Activated naive CD8-positive, alpha-beta T cell treated with anti-CD3 and anti-CD28 coated beads for 36 hours (primary cell): ENCODE data around the gene F11. TPM values are rescaled to one million over a fixed set of nuclear protein-coding genes. Genes with fewer than 3 reads are reported as not detected.
"Not testable (repeated sequence)": the region's sequence is repeated elsewhere in the genome, so short reads cannot be mapped to it uniquely, and the experiment has no call there.

ENCODE experiments used
- DNase-seq: peaks from one replicate; pipeline ENCODE4 v3.0.0; 2021
- H3K27ac Mint-ChIP-seq: one replicate; pipeline ENCODE4 v1.8.0; 2022; ENCODE audit warnings: mild to moderate bottlenecking, moderate library complexity, mixed read lengths
- H3K27me3 Mint-ChIP-seq: one replicate; pipeline ENCODE4 v1.8.0; 2022; ENCODE audit warnings: mild to moderate bottlenecking, mixed read lengths
- H3K36me3 Mint-ChIP-seq: one replicate; pipeline ENCODE4 v1.8.0; 2021; ENCODE audit warnings: mild to moderate bottlenecking, mixed read lengths
- H3K4me1 Mint-ChIP-seq: one replicate; pipeline ENCODE4 v1.8.0; 2021; ENCODE audit warnings: mixed read lengths
- H3K4me3 Mint-ChIP-seq: one replicate; pipeline ENCODE4 v1.8.0; 2022; ENCODE audit warnings: mild to moderate bottlenecking, moderate library complexity, mixed read lengths
- H3K9me3 Mint-ChIP-seq: one replicate; pipeline ENCODE4 v1.8.0; 2022; ENCODE audit warnings: mixed read lengths
- total RNA-seq, 2 experiments: library from RNA; stranded (reverse); gene quantifications; one replicate each; pipeline ENCODE4 v1.2.3, GENCODE V29; 2021

F11 gene
- total RNA-seq, 2 experiments from 2014 or later: not detected

- peaks cover 11% of the 10 kb centered on the region for H3K9me3 Mint-ChIP-seq
- H3K4me1 Mint-ChIP-seq, H3K27me3 Mint-ChIP-seq, H3K4me3 Mint-ChIP-seq, H3K27ac Mint-ChIP-seq, DNase-seq: not testable (repeated sequence)
- H3K36me3 Mint-ChIP-seq: peaks cover 15% of the 10 kb centered on the region
Observed at GRCh38 chr4:186242031-186242430, 24.0 kb upstream of the F11 start.

DNA sequence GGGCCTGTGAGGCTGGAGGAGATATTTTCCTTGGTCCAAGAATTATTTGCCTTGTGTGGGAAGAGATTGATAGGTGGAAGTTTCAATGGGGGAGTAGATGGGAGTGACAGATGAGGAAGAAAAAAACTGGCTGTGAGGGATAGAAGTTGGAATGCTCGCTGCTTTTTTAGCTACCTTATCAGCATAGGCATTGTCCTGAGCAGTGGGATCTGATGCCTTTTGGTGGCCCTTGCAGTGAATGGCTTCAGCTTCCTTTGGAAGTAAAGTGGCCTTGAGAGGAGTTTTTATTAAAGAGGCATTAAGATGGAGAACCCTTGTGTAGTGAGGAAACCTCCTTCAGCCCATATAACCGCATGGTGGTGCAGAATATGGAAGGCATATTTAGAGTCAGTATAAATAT is 22.7 kb upstream of the F11 start:
- Mint-ChIP-seq H3K4me3 (no peak overlapping the region), H3K27ac (no peak overlapping the region), H3K9me3 (peaks cover 11% of the 10 kb centered on the region)

GRCh38 chr4:186244835-186245234 is 21.2 kb upstream of the F11 start:
- H3K36me3 Mint-ChIP-seq: peaks cover 13% of the 10 kb centered on the region
- H3K4me1 Mint-ChIP-seq: no peaks in the 10 kb centered on the region
- DNase-seq: no peak
- no peak overlapping the region for H3K27ac Mint-ChIP-seq
- peaks cover 11% of the 10 kb centered on the region for H3K9me3 Mint-ChIP-seq
- no peaks in the 10 kb centered on the region for H3K27me3 Mint-ChIP-seq
- no peak overlapping the region for H3K4me3 Mint-ChIP-seq

More for the DNA sequence above, 22.7 kb upstream of the F11 start:
- Mint-ChIP-seq H3K36me3 (peaks cover 13% of the 10 kb centered on the region), H3K4me1 (no peaks in the 10 kb centered on the region), H3K27me3 (no peaks in the 10 kb centered on the region)
- DNase-seq: no peak

- not testable (repeated sequence) for H3K4me1 Mint-ChIP-seq, H3K27ac Mint-ChIP-seq, H3K4me3 Mint-ChIP-seq, H3K27me3 Mint-ChIP-seq, DNase-seq
- H3K36me3 Mint-ChIP-seq: peaks cover 18% of the 10 kb centered on the region
- peaks cover 11% of the 10 kb centered on the region for H3K9me3 Mint-ChIP-seq
Observed at GRCh38 chr4:186247062-186247752, 18.8 kb upstream of the F11 start.

DNA sequence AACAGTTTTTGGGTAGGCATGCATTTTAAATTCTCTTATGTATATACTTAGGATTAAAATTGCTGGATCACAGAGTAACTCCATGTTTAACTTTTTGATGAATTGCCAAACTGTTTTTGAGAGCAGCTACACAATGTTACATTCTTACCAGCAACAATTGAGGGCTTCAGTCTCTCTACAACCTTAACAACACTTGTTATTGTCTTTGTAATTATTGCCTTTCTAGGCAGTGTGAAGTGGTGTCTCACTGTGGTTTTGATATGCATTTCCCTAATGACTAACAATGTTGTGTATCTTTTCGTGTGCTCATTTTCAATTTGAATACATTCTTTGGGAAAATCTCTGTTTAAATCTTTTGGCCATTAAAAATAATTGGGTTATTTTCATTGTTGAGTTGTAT is 17.3 kb upstream of the F11 start:
- Mint-ChIP-seq H3K4me3 (no peak overlapping the region), H3K9me3 (peaks cover 11% of the 10 kb centered on the region), H3K36me3 (peaks cover 19% of the 10 kb centered on the region), H3K27me3 (no peaks in the 10 kb centered on the region), H3K4me1 (no peaks in the 10 kb centered on the region), H3K27ac (no peak overlapping the region)
- DNase-seq: no peak

DNA sequence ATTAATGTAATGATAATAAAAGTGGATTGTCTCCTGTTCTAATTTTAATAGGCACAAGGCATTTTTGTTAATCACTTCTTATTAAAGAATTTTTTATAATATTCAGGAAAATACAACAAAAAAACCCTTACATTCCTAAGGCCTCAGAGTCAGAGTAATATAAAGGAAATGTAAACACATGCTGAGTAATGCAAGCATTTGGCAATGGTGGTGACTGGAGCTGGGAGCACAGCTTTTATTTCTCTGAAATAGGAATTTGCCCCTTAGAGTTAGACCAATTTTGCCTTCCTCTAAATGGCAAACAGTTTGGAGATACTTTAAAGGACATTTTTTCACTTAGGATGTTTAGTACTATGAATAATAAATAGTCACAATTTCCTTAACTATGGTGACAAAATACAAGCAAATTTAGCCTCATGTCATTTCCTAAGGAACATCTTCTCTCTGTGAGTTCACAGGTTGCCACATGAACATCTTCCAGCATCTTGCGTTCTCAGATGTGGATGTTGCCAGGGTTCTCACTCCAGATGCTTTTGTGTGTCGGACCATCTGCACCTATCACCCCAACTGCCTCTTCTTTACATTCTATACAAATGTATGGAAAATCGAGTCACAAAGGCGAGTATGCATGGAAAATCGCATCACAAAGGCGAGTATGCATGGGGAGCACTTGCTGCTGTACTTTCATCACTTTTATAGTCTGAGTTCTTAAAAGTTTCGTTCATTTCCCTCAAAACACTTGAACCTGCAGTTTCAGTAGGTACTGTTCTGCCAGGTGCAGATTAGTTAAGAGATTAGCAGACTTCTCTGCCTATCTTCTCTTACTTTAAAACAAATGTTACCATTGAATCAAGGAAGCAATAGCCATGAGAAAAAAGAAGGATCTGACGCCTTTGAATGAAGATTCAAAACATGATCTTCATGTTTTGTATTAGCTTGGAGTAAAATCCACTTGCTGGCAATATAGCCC is 15.9 kb upstream of the F11 start:
- Mint-ChIP-seq H3K27me3 (no peaks in the 10 kb centered on the region), H3K9me3 (peaks cover 11% of the 10 kb centered on the region), H3K27ac (no peak overlapping the region)

DNA sequence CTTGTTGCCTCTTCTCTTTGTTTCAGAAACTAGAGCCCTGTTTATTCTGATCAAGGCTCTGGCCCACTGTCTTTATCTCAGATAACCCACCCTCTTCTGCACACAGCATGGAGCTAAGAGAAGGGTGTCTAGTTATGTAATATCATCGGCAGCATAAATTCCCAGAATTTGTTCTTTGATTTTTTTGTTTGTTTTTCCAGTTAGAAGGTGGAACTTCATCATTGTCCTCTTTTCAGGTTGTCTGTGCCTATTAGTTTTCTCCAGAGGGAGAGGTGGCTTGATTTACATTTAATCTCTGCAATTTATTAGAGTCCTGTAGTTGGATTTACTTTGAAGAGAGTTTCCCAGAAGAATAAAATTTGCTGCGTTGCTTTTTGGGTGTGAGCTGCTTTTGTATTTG is 15.2 kb upstream of the F11 start:
- Mint-ChIP-seq H3K27ac (no peak overlapping the region), H3K4me3 (no peak overlapping the region), H3K9me3 (peaks cover 8% of the 10 kb centered on the region), H3K36me3 (peaks cover 16% of the 10 kb centered on the region), H3K4me1 (no peaks in the 10 kb centered on the region), H3K27me3 (no peaks in the 10 kb centered on the region)
- no peak for DNase-seq

More for the DNA sequence above, 15.9 kb upstream of the F11 start:
- DNase-seq: no peak
- Mint-ChIP-seq H3K4me1 (no peaks in the 10 kb centered on the region), H3K4me3 (no peak overlapping the region), H3K36me3 (peaks cover 19% of the 10 kb centered on the region)

- DNase-seq: no peak
- H3K4me1 Mint-ChIP-seq: no peaks in the 10 kb centered on the region
- H3K36me3 Mint-ChIP-seq: peaks cover 6% of the 10 kb centered on the region
- no peak overlapping the region for H3K27ac Mint-ChIP-seq
- no peaks in the 10 kb centered on the region for H3K9me3 Mint-ChIP-seq
- no peaks in the 10 kb centered on the region for H3K27me3 Mint-ChIP-seq
- H3K4me3 Mint-ChIP-seq: no peak overlapping the region
Observed at GRCh38 chr4:186255122-186255521, 10.9 kb upstream of the F11 start.

- Mint-ChIP-seq H3K36me3 (no peaks in the 10 kb centered on the region), H3K4me1 (no peaks in the 10 kb centered on the region), H3K9me3 (no peaks in the 10 kb centered on the region), H3K27ac (no peak overlapping the region), H3K27me3 (no peaks in the 10 kb centered on the region), H3K4me3 (no peak overlapping the region)
- no peak for DNase-seq
Observed at GRCh38 chr4:186258216-186258811, 7.7 kb upstream of the F11 start.

GRCh38 chr4:186260117-186260503 is 5.9 kb upstream of the F11 start:
- DNase-seq: no peak
- H3K9me3 Mint-ChIP-seq: no peaks in the 10 kb centered on the region
- no peaks in the 10 kb centered on the region for H3K4me1 Mint-ChIP-seq
- peaks cover 7% of the 10 kb centered on the region for H3K27me3 Mint-ChIP-seq
- H3K36me3 Mint-ChIP-seq: no peaks in the 10 kb centered on the region
- H3K4me3 Mint-ChIP-seq: no peak overlapping the region
- no peak overlapping the region for H3K27ac Mint-ChIP-seq

- Mint-ChIP-seq H3K9me3 (no peaks in the 10 kb centered on the region), H3K36me3 (no peaks in the 10 kb centered on the region), H3K4me3 (no peak overlapping the region), H3K27me3 (peaks cover 7% of the 10 kb centered on the region), H3K27ac (no peak overlapping the region), H3K4me1 (no peaks in the 10 kb centered on the region)
- no peak for DNase-seq
Observed at GRCh38 chr4:186260504-186261448, 5.2 kb upstream of the F11 start.

- Mint-ChIP-seq H3K4me1 (no peaks in the 10 kb centered on the region), H3K27me3 (peaks cover 23% of the 10 kb centered on the region), H3K27ac (no peak overlapping the region), H3K4me3 (no peak overlapping the region), H3K9me3 (no peaks in the 10 kb centered on the region), H3K36me3 (no peaks in the 10 kb centered on the region)
- no peak for DNase-seq
Observed at GRCh38 chr4:186264660-186265059, 1.3 kb upstream of the F11 start.

DNA sequence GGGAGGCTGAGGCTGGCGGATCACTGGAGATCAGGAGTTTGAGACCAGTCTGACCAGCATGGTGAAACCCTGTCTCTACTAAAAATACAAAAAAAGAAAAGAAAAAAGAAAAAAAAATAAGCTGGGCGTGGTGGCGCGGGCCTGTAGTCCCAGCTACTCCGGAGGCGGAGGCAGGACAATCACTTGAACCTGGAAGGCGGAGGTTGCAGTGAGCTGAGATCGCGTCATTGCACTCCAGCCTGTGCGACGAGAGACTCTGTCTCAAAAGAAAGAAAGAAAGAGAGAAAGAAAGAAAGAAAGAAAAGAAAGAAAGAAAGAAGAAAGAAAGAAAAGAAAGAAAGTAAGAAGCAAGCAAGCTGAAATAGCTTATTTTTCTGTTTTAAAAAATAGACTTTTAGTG is 739 bp upstream of the F11 start:
- not testable (repeated sequence) for H3K36me3 Mint-ChIP-seq, H3K4me3 Mint-ChIP-seq, H3K4me1 Mint-ChIP-seq, DNase-seq, H3K9me3 Mint-ChIP-seq, H3K27ac Mint-ChIP-seq
- peaks cover 27% of the 10 kb centered on the region for H3K27me3 Mint-ChIP-seq

GRCh38 chr4:186266729-186267456 is 904 bp downstream of the F11 start:
- Mint-ChIP-seq H3K27me3 (peaks cover 31% of the 10 kb centered on the region), H3K4me3 (no peak overlapping the region), H3K4me1 (no peaks in the 10 kb centered on the region), H3K27ac (no peak overlapping the region), H3K36me3 (no peaks in the 10 kb centered on the region), H3K9me3 (no peaks in the 10 kb centered on the region)
- no peak for DNase-seq
